ENCODE measurements around the gene SFR1.

Gene SFR1, protein sequence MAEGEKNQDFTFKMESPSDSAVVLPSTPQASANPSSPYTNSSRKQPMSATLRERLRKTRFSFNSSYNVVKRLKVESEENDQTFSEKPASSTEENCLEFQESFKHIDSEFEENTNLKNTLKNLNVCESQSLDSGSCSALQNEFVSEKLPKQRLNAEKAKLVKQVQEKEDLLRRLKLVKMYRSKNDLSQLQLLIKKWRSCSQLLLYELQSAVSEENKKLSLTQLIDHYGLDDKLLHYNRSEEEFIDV

DNA sequence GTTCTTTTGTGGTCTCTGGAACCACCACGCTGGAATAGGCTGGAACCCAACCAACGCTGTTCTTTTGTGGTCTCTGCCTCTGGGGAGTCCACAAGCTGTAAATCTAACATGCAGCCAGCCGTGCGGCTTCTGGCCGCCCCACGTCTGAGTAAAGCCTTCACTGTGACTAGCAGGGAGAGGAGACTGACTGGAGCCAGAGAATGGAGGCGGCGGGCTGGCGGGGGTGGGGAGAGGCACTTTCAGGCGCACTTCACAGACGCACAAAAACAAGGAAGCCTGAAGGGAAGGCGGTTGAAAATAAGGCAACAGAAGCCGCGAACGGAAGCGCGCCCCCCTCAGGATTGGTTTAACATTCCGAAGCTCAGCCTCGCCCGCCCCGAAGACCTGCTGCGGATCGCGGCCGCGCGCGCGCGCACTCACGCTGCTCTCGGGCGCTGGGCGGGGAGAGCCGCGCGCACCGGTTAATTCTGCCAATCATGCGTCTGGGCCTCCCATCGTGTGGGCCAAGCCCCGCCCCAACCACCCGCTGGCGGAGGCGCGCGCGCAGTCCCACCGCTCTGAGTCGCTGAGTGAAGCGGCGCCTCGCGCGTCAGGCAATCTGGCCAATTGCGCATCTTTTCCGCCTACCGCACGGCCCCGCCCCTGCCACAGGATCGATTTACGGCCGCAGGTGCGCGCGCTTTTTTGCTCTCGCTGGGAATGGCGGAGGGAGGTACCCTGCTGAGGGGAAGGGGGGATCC, at the start of gene SFR1:
Gene SFR1 (plus strand): TSS at position 687 of the 740 bp plus-strand sequence. CDS start 13 bp downstream, at position 700.
- peak; percentile 98 for DNase-seq (ENCODE audit: low read depth)

DNA sequence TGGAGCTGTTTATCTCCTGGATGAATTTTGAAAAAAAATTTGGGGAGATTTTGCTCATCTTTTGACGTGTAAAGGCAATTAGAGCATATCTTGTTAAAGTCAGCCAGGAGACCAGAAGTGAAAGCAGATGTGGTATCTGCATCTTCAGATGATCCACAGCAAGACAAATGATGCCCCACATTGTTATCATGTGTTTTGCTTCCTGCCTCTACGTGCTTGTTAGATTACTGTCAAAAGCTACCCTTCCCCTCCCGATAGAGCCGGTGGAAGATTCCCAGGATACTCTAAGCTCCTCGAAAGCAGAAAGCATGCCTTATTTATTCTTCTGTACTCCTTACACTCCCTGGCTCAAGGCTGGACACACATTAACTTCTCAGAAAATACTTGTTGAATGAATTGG, 49.2 kb upstream of the SFR1 start:
- peak; percentile 42 for DNase-seq (ENCODE audit: low read depth)

DNA sequence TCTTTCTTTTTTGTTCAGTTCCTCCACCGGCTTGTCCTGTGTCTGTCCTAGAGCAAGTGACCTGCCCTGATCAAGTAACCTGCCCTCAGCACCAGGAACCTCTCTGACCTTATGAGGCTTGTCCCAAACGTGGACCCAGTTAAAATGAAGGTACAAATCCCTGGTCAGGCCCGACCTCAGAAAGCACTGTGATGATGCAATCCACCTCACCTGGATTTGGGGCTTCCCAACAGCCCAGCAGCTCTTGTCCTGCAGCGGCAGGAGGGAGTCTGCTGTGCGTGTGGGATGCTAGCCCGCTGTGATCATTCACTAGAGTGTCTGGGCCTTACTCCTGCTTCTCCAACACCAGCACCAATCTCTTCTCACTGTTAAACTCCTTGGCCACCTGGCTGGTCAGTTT, 47.5 kb upstream of the SFR1 start:
- no peak for DNase-seq (ENCODE audit: low read depth)

DNA sequence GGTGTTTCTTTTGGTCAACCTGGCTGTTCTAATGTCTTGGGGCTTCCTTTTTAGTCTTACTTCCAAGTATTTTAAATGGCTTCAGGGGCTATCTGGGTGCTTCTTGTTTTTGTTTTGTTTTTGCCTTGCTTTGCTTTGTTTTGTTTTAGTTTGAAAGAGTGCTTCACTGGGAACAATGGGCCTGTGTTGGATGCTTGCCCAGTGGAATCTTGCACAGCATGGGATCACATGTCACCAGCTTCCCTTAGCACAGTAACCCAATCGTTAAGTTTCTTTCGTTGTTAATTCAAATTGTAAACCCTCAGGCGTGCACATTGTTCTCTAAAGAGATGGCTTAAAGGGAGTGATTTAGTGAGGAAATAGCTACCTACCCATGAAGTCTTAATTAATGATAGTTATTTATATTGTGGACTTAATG, 45.2 kb upstream of the SFR1 start:
- peak; percentile 54 for DNase-seq (ENCODE audit: low read depth)

DNA sequence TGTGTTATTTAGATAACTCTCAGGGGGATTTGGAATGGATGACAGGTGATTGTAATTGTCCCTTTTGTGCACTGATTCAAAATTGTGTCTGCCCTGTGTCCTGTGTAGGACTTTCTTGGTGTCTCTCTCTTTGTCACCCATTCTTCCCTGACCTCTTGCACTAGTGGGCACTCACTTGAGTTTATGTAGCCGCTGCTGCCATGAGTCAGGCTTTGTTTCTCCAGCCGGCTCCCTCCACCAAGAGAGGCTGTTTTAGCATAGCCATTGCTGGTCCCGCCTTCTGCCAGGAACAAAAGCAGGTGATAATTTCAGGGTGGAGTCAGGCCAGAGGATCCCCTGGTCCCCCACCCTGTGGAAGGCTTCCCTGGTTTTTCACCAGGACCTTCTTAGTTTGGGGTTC, 44.7 kb upstream of the SFR1 start:
- no peak for DNase-seq (ENCODE audit: low read depth)

DNA sequence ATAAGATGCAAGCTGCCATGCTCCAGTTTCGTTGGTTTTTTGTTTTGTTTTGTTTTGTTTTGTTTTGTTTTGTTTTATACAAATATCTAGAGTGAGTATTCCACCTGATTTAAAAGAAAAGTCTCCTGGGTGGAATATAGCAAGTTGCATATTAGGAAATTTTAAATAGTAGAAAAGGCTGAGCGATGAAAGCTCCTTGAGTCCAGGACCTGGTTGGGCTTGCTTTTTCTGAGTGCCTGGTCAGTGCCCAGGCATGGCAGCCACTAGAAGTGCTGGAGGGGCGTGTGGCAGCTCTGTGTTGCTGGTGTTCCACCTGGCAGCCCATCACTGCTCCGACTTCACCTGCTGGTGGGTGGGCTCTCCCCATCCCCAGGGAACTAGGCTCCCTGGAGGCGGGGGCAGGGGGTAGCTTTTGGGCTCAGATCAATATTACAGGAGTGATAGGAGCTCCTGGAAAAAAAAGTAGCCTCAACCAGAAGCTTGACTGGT, 44.3 kb upstream of the SFR1 start:
- no peak for DNase-seq (ENCODE audit: low read depth)

DNA sequence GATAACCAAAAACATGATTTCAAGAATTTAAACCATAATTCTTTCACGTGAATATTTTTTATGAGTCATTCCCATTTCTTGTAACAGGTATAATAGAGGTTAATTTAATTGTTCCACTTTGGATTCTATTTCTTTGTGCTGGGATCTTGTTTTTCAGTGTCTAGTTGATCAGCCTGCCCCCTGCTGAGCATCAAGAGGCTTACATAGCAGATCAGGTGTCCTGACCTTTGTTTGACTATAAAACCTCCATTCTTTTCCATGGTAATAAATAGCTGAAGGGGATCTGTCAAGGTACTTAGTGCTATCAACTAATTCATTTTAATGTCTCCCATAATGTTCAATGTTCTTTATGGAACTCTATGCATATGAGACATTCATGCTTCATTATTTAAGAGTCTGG, 41.2 kb upstream of the SFR1 start:
- DNase-seq (ENCODE audit: low read depth), result peak; percentile 18

DNA sequence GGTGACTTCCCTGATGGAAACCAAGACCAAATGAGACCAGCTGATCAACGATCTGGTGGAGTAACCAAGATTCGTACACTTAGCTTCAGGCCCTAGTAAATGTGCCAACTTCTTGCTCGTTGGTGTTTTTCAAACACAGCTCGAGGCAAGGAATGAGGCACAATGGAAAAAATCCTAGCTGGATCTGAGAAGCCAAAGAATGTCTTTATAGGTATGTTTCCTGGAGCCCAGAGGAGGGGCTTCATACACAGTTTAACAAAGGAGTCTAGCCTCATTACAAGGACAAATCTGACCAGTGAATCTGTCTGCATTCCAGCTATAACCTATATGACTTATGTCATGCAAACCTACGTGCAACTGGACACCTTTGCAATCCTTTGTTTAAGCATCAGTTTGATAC, 40.0 kb upstream of the SFR1 start:
- no peak for DNase-seq (ENCODE audit: low read depth)

DNA sequence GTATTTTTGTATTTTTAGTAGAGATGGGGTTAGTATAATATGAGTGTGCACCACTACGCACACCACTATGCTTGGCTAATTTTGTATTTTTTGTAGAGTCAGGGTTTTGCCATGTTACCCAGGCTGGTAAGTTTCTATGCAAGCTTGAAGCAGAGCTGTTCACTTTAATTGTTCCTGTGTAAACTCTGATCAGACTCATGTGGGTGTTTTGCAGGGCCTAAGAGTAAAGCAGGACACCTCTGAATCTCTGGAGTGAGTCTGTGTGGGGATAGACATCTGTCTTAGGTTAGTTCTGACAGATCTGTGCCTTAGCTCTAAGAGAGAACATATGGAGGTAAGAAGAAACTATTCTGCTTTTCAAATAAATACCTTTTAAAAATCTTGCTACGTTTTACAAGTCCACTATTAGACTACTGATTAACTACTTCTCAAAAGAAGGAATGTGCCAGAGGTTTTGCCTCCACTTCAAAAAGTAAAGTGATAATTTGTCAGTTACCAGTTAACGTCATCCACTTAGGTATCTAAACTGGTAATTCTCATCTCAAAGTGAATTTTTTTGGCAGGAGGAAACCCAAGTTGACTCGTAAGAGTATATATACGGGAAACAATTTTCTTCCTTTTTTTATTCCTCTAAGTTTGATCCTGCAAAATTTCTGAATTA, 37.4 kb upstream of the SFR1 start:
- DNase-seq (ENCODE audit: low read depth), result no peak

DNA sequence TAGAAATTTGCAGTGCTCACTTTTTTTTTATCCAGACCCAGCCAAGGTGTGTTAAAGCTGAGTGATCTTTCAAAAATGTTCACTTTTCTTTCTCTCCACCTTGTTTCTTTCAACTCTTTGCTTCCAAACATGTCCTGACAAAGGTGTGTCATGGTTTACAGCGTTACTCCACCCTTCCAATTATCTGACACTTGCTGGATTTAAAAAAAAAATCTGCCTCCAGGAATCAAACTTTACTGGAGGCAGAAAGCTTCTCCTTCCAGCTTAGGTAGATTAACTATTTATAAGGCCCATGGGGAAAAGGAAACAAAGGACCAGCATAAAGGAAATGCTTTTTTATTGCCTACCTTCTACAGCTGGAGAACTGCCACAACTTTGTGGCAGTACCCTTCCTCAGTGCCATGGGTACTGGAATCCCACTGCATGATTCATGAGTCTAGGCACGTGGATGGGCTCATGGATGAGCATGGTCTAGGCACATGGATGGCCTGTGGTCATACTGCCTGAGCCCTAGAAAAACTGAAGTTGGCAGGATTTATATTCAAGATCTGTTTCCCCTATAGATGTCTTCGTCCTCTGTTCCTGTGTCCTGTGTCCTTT, 36.1 kb upstream of the SFR1 start, which contains the start of gene COL17A1:
Gene COL17A1 (minus strand): TSS at position 80 of the 600 bp plus-strand sequence. CDS start 5,207 bp downstream, outside the sequence.
- DNase-seq (ENCODE audit: low read depth), result no peak

DNA sequence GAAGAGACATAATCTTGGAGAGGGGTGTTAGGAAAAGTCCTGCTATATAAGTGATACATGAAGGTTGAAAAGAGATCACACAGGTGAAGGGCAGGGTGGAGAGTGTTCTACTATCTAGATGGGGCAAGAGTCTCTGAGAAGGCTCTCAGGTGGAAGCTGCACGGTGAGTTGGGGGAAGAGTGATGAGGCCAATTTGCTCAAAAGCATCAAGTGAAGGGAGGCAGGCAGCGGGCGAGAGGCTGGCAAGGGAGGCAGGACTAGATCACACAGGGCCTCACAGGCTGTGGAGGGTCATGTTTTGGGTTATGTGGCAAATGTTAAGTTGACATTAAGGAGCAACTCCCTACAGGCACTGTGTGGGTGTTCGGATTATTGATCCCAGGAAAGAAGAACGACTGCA, 33.7 kb upstream of the SFR1 start:
- no peak for DNase-seq (ENCODE audit: low read depth)

DNA sequence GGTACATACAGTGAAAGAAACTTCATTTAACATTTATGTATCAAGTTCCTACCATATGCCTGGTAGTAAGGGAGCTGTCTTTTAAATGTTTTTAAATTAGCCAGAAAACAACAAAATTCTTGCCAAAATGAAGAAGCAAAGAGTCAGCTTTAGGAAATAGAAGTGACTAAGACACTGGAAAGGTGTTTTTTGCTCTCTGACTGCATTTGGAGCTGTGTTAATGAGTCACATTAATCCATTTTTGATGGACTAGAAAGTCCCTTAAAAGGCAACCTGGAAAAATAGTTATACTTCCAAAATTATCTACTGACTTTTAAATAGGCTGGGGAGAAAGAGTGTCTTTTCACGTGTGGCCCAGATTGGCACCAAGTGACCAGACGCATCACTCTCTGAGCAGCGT, 32.4 kb upstream of the SFR1 start:
- no peak for DNase-seq (ENCODE audit: low read depth)

DNA sequence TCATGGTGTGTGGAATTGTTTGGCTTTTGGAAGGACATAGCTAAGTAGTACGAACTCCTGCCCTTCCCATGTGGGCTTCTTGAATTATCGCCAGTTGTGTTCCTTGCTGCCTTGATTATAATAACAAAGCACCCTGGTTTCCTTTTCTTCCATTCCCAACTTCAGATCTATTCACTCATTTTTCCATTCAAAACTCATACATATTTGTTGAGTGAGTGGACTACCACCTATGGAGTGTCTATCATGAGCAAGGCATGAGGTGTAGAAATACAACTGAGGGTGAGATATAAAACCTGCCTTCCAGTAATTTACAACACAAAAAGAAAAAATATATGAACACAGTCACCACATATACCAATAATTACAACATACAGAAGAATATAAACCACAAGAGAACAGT, 31.4 kb upstream of the SFR1 start:
- no peak for DNase-seq (ENCODE audit: low read depth)

DNA sequence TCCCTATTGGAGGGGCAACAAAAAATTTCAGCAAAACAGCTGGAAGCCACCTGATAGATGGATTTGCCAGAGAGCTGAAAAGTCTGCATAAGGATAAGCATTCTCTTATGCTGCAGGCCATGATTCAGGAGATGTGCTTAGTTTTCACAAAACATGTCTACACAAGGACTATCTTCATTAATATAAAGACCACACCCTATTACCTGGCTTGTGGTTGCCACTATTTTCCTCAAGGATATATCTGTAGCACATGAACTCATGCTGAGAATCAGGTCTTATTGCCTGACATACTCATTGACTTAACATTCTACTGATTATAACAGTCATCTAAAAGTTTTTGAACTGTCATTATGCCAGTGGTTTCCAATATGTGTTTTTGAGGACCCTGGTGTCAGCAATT, 29.2 kb upstream of the SFR1 start:
- DNase-seq (ENCODE audit: low read depth), result no peak

DNA sequence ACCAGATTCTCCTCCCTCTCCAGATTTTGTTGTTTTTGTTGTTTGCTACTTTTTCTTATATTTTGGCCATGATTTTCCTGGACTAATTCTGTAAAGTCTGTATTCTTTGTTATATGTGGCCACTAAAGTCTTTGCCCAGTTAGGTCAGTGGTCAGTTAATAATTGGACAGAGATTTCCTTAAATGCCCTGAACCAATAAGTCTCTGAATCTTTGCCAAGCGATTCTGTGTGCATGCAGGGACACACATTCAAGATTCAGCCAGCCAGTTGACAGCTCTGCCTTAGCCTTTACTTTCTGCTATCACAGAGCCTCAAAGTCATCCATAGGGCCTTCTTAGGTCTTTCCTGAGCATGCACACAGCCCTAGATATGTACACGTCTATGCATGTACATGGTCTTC, 25.3 kb upstream of the SFR1 start:
- DNase-seq (ENCODE audit: low read depth), result no peak

DNA sequence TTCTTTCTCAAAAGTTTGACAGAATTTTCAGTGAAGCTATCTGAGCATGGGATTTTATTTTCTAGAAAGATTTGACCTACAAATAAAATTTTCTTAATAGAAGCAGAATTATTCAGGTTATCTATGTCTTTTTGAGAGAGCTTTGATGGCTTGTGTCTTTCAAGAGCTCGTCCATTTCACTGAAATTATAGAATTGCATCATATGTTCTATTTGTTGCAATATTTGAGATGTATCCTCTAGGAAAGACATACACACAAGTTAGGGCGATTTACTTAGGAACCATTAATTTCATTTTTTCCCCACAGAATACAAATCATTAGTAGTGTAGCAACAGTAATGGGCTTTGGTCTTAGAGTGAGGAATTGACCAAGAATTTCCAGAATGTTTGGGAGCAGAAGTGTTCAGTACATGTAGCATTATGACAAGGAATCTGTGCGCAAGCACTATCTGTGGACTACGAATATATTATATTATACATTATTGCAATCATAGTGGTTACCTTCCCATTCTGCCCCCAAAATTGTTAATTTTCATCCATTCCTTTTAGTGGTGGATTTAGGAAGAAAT, 23.5 kb upstream of the SFR1 start:
- DNase-seq (ENCODE audit: low read depth), result peak; percentile 50

DNA sequence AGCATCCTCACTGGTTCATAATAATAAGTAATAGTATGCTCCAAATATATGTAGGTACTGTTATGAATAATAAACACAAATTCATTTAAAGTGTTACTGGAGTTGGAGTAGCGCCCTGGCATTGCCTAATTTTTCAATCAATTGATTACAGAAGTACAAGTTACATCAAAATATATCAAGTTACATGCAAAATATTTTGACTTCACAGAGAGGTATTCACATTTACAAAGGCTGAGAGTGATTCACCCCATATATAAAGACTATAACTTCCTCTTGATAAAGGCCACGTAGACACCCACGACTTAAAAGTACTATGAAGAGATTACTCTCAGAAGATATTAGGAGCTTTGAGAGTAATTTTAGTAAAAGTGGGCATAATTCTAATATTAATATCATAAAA, 22.7 kb upstream of the SFR1 start:
- DNase-seq (ENCODE audit: low read depth), result no peak

DNA sequence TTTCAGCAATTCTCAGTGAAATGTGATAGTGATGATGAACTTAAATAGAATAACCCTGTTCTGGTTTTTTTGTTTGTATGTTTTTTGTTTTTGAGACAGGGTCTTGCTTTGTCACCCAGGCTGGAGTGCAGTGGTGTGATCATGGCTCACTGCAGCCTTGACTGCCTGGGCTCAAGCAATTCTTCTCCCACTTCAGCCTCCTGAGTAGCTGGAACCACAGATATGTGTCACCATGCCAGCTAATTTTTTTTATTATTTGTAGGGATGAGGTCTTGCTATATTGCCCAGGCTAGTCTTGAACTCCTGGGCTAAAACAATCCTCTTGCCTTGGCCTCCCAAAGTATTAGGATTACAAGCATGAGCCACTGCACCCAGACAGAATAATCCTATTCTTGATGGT, 22.0 kb upstream of the SFR1 start:
- peak; percentile 49 for DNase-seq (ENCODE audit: low read depth)

DNA sequence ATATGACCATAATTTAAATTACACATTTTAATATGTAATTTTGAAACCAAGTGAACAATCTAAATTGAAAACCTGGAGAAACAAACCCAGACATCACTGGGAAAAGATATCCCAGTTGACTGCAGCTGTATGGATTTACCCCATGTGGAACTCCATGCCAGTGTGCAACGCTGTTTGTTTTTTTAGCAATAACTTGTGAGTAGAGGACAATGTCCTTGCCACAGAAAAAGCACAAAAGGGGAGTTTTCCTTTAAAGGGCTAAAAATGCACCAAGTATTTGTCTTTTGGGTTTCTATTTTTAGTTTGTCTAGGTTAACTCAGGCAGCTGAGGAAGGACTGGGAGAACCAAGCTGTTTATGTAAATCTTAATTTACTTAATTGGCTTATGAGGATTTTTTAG, 21.2 kb upstream of the SFR1 start:
- peak; percentile 60 for DNase-seq (ENCODE audit: low read depth)

DNA sequence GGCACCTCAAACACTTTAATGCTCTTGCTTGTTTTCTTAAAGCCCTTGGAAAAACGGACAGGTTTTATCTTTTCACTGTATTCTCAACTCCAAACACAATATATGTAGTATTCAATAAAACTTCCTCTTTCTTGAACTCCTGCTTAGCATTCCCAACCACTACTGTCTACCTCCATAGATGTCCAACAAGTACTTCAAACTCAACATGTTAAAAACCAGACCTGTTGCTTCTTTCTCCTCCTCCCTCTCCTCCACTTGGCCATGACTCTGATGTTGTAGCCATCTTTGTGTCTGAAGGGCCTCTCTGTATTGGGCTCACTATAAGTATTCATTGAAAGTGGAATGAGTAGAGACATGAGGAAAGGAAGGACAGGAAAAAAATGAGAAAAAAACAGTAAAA, 20.1 kb upstream of the SFR1 start:
- no peak for DNase-seq (ENCODE audit: low read depth)

DNA sequence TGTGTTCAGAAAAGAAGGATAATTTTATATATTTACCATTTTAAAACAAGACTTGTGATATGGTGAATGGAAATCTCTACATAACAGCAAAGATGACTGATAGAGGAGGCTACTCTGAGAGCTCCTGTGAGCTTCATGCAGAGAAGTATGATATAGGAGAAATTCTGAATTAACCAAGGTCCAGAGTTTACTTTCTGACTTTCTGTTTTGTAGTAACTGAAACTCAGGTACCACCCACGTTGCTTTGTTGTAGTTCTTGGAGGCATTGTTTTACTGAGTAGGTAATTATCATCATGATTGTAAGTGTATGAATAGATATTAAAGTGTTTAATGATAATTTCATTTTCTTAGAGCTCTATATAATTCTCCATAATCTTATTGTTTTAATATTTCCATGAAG, 18.0 kb upstream of the SFR1 start:
- DNase-seq (ENCODE audit: low read depth), result no peak

DNA sequence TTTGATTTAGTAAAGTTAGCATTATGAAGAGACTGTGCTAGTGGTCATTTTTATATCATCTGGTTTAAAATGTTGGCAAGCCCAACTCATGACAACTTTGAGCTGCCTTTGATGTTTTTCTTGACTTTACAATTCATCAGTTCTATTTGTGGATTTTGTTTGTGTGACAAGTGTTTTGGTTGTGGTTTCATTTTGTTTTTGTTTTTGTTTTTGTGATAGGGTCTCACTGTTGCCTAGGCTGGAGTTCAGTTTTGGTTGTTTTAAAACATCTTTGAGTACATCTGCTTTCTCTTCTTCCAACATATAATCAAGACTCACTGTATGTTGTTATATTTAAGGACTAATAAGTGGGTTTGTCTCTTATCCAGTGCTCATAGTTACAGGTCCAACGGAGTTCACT, 17.6 kb upstream of the SFR1 start:
- no peak for DNase-seq (ENCODE audit: low read depth)

Measured in EH (cell line).